ENCODE results near the gene MT1B. TPM values are rescaled to one million over a fixed set of nuclear protein-coding genes. Genes with fewer than 3 reads are reported as not detected.

MT1B gene
- total and polyA plus RNA-seq, 9 of the 15 experiments (the other 6 are each of a cell fraction or from before 2014, with no cell fraction given) = not detected

GRCh38 chr16:56649820-56650219 lies 1.9 kb upstream of the MT1B start:
- Histone ChIP-seq H3K36me3 (ENCODE audit: control insufficient read depth, insufficient read depth, low read length) (no peaks in the 10 kb centered on the region), H3K27ac (ENCODE audit: extremely low read depth, low read depth, low read length) (no peak overlapping the region), H3K9me3 (replicated peaks; ENCODE audit: control insufficient read depth, insufficient read depth, low read depth, low read length) (no peaks in the 10 kb centered on the region), H3K27me3 (ENCODE audit: control insufficient read depth in 2 of 2, insufficient read depth in 2 of 2, low read length in 2 of 2) (peaks cover 30 to 63% of the 10 kb centered on the region in 2 experiments; a peak in 4 of 5 replicates), H3K4me1 (replicated peaks in 1 of 2; ENCODE audit: control insufficient read depth in 2 of 2, insufficient read depth in 2 of 2, low read length in 2 of 2) (peaks cover 0 to 5% of the 10 kb centered on the region in 2 experiments; a peak in 1 of 5 replicates), H3K9ac (ENCODE audit: insufficient read depth in 1 of 2, low read depth in 2 of 2, low read length in 2 of 2) (no peak overlapping the region), H3K4me2 (ENCODE audit: insufficient read depth, low read length) (no peak overlapping the region), H4K20me1 (replicated peaks; ENCODE audit: control insufficient read depth, insufficient read depth, low read length) (no peaks in the 10 kb centered on the region; the same call in 1 of the 2 replicates), H3K9me1 (ENCODE audit: control insufficient read depth, insufficient read depth, low read length) (no peaks in the 10 kb centered on the region), H3K4me3 (no peak overlapping the region), H3K79me2 (ENCODE audit: control insufficient read depth, insufficient read depth, low read length) (no peaks in the 10 kb centered on the region), H2AFZ (ENCODE audit: low read depth, low read length) (no peak overlapping the region)
- no peak for ATAC-seq
- ChIA-PET POLR2A (no interaction called here), CTCF (ENCODE audit: low intra/inter-chr PET ratio) (no interaction called here)
- no peak for DNase-seq (ENCODE audit: extremely low read depth in 1 of 4, low spot score in 3 of 4)
- intact Hi-C loops (cut with micrococcal nuclease) = no loop called here
- FAIRE-seq = no peak
- 4% methylated on average over 3 of the region's 3 CpGs for WGBS (ENCODE audit: insufficient coverage, low coverage, missing lambda C conversion rate)
- in situ Hi-C loops (cut with MboI) = no loop called here
- BruUV-seq (replicated peaks) = no TSS peak
- TF ChIP-seq FUS (optimal IDR thresholded peaks at IDR 0.05; ENCODE audit: low read depth, low read length) (no peak), PATZ1 (CRISPR knock-in tag; IDR thresholded peaks at IDR 0.05; ENCODE audit: borderline replicate concordance) (no peak), ZNF77 (CRISPR knock-in tag; IDR thresholded peaks at IDR 0.05) (no peak), RREB1 (CRISPR knock-in tag; IDR thresholded peaks at IDR 0.05) (no peak), SREBF1 (IDR thresholded peaks at IDR 0.05; ENCODE audit: borderline replicate concordance, low read depth, low read length) (no peak), ZNF780A (CRISPR knock-in tag; IDR thresholded peaks at IDR 0.05) (no peak), HOXB6 (CRISPR knock-in tag; IDR thresholded peaks at IDR 0.05; ENCODE audit: borderline replicate concordance) (no peak), NFRKB (IDR thresholded peaks at IDR 0.05; ENCODE audit: low read depth) (no peak), NUFIP1 (IDR thresholded peaks at IDR 0.05; ENCODE audit: partially characterized antibody) (no peak), ZBTB26 (CRISPR knock-in tag; IDR thresholded peaks at IDR 0.05) (no peak), BRF2 (IDR thresholded peaks at IDR 0.05; ENCODE audit: borderline replicate concordance, insufficient read depth, insufficient read length) (no peak)
